GM12873 (cell line): ENCODE measurements around the gene NDUFC2.

ENCODE experiments used
- TF ChIP-seq, protein P1 (sequence below): IDR thresholded peaks from 2 replicates; pipeline ENCODE4 v1.5.1; 2012; ENCODE audit warnings: low read depth, mild to moderate bottlenecking, moderate library complexity, low read length, control low read depth; ENCODE audit not compliant: insufficient read depth; ENCODE audit errors: missing control alignments

Gene NDUFC2

DNA sequence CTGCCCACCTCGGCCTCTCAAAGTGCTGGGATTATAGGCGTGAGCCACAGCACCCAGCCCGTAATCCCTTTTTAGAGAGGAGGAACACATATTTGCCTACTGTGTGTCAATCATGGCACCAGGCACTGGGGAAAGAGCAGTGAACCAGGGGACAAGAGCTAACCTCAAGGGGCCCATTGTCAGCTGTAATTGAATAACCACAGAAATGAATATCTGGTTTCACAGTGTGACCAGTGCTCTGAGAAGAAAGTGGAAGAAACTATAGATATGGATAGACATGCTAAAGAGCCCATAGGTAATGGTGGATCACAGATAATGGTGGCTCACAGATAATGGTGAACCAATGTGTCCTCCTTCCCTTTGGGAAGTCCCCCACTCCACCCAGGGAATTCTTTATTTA, 48.0 kb downstream of the NDUFC2 start:
- TF ChIP-seq, protein P1, sequence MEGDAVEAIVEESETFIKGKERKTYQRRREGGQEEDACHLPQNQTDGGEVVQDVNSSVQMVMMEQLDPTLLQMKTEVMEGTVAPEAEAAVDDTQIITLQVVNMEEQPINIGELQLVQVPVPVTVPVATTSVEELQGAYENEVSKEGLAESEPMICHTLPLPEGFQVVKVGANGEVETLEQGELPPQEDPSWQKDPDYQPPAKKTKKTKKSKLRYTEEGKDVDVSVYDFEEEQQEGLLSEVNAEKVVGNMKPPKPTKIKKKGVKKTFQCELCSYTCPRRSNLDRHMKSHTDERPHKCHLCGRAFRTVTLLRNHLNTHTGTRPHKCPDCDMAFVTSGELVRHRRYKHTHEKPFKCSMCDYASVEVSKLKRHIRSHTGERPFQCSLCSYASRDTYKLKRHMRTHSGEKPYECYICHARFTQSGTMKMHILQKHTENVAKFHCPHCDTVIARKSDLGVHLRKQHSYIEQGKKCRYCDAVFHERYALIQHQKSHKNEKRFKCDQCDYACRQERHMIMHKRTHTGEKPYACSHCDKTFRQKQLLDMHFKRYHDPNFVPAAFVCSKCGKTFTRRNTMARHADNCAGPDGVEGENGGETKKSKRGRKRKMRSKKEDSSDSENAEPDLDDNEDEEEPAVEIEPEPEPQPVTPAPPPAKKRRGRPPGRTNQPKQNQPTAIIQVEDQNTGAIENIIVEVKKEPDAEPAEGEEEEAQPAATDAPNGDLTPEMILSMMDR: no peak

DNA sequence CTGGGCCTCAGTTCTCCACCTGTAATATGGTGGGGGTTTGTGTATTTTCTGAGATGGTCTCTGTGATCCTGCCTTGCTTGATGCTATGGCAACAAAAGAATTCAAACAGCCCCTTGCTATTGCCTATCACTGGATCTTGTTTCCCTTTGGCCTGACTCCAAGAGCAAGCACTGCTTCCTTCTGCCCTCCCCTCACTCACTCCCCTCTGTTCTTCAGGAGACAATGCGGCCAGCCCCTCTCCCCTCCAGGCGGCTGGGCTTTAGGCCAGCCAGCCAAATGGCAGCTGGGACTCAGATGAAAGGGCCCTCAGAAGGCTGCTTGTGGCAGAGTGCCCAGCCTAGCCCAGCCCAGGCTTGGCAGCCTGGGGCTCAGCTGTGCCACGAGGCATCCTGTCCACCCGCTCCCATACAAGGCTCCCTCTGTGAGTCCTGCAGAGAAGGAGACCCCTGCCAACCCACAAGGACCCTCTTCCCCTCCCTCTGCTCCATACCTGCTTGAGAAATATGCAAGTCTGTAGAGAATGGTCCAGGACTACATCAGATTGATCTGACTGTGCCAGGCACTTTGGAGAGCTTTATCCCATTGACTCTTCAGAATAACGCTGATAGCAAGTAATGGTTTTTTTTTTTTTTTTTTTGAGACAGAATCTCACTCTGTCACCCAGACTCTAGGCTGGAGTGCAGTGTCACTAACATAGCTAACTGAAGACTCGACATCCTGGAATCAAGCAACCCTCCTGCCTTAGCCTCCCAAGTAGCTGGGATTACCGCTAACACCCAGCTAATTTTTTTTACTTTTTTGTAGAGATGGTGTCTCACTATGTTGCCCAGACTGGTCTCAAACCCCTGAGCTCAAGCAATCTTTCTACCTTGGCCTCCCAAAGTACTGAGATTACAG, 49.0 kb downstream of the NDUFC2 start:
- TF ChIP-seq, protein P1: no peak

DNA sequence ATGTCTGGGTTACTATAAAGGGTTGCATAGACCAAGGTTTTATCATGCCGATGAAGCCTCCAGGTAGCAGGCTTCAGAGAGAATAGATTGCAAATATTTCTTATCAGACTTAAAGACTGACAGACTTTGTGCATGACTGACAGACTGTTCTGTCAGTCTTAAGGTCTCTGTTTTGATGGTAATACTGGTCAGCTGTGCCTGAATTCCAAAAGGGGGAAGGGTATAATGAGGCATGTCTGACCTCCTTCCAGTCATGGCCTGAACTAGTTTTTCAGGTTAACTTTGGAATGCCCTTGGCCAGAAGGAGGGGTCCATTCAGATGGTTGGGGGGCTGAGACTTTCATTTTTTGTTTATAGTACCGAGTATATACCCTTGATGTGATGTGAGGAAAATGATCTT, 51.9 kb downstream of the NDUFC2 start:
- TF ChIP-seq, protein P1: no peak

DNA sequence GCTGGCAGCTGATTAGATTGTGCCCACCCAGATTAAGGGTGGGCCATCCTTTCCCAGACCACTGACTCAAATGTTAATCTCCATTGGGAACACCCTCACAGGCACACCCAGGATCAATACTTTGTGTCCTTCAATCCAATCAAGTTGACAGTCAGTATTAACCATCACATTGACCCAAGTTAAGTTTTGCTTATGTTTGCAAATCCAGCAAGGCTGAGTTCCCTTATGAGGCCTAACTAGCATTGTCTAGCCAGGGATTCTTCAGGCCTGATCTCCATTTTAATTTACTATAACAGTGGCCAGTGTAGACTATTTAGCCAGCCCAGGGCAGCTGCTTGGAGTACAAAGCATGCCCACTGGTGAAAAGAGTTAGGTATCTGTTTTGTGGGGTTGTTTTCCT, 54.3 kb downstream of the NDUFC2 start:
- TF ChIP-seq, protein P1: no peak

DNA sequence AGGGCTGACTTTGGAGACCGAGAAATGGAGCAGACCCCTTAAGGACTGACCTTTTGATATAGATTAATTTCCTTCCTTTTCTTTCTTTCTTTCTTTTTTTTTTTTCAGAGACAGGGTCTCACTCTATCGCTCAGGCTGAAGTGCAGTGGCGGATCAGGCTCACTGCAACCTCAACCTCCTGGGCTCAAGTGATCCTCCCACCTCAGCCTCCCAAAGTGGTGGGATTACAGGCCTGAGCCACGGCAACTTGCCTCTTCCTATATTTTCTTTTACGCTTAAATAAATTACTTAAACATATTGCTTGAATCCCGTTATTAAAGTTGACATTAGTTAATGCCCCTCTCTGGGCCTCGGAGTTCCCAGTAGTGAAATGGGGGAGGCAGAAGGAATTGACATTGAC, 56.2 kb downstream of the NDUFC2 start:
- TF ChIP-seq, protein P1: no peak

DNA sequence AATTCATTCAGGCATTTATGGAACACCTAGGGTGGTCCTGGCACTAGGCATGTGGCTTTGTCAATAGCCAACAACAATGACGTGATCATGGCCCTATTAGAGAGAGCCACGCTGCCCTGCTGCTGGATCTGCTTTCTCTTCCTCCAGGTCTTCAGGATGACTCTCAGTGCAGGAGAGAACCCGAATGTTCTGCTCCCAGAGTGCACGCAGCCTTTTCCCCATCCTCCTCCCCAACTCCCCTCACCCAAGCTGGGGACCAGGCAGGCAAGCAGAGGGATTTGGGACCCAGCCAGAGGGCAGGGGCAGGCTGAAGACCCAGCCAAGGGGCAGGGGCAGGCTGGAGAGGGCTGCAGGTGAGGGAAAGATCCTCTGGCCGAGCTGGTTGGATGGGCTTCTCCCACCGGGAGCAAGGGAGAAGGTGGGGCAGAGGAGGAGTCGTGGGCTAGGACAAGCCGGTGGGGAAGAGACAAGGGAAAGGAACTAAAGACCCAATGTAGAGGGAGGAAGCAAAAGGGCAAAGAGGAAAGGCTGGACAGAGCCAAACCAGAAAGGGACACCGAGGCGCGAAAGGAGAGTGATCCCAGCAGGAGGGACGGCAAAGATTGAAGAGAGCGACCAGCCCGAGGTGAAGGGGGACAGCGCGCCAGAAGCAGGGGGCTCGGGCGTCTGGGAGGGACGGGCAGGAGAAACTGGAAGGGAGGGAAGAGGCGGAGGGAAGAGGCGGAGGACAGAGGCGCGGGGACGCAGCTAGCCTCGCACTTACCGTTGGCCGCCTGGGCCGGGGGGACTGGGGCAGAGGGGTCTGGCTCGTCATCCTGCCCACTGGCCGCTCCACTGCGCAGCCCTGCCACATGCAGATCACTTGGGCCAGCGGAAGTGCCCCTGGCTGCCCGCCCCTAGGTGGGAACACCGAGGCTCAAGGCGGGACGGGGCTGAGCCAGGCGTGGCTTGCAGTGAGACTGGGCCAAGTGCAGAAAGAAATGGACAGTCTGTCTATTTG, 57.0 kb downstream of the NDUFC2 start, which contains the start of gene KCTD14:
KCTD14 (minus strand) TSS at position 880 of the 1,000 bp plus-strand sequence; CDS start at position 853, 27 bp downstream.
- TF ChIP-seq, protein P1: no peak

DNA sequence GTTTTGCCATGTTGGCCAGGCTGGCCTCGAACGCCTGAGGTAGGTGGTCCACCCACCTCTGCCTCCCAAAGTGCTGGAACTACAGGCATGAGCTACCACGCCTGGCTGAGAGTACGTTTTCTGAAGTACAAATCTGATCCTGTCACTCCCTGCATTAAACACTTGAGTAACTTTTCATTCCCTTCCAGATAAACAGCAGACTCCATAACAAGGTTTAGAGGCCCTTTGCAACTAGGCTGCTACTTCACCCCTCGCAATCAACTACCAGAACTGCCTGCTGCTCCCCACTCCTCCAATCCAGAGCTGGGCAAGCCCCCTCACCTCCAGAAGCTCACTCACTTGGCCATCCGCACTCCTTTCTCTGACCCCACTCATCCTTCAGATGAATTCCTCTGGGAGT, 58.1 kb downstream of the NDUFC2 start:
- TF ChIP-seq, protein P1: no peak
